Measurements from ENCODE around the gene KLK3.

DNA sequence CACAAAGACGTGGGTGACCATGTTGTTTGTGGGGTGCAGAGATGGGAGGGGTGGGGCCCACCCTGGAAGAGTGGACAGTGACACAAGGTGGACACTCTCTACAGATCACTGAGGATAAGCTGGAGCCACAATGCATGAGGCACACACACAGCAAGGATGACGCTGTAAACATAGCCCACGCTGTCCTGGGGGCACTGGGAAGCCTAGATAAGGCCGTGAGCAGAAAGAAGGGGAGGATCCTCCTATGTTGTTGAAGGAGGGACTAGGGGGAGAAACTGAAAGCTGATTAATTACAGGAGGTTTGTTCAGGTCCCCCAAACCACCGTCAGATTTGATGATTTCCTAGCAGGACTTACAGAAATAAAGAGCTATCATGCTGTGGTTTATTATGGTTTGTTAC is 24.1 kb downstream of the KLK3 start:
- TF ChIP-seq, protein P1, sequence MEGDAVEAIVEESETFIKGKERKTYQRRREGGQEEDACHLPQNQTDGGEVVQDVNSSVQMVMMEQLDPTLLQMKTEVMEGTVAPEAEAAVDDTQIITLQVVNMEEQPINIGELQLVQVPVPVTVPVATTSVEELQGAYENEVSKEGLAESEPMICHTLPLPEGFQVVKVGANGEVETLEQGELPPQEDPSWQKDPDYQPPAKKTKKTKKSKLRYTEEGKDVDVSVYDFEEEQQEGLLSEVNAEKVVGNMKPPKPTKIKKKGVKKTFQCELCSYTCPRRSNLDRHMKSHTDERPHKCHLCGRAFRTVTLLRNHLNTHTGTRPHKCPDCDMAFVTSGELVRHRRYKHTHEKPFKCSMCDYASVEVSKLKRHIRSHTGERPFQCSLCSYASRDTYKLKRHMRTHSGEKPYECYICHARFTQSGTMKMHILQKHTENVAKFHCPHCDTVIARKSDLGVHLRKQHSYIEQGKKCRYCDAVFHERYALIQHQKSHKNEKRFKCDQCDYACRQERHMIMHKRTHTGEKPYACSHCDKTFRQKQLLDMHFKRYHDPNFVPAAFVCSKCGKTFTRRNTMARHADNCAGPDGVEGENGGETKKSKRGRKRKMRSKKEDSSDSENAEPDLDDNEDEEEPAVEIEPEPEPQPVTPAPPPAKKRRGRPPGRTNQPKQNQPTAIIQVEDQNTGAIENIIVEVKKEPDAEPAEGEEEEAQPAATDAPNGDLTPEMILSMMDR (IDR thresholded peaks at IDR 0.05), result no peak
- TF ChIP-seq TCF7L2 (IDR thresholded peaks at IDR 0.05; ENCODE audit: low read depth, low read length), result no peak
- no peak for TF ChIP-seq REST (IDR thresholded peaks at IDR 0.05; ENCODE audit: insufficient read depth in 1 of 2, low read depth in 2 of 2, low read length in 1 of 2)
